Stromal cell of bone marrow (primary cell): ENCODE data around the gene RAB15.
"Not testable (repeated sequence)": the region's sequence is repeated elsewhere in the genome, so short reads cannot be mapped to it uniquely, and the experiment has no call there.

Experiments
- DNase-seq: peaks from one replicate; pipeline ENCODE4 v3.0.0-alpha.2; 2012; ENCODE audit warnings: low read depth

The RAB15 gene

GRCh38 chr14:64937821-64938193 is 34.3 kb downstream of the RAB15 start:
- DNase-seq: no peak

DNA sequence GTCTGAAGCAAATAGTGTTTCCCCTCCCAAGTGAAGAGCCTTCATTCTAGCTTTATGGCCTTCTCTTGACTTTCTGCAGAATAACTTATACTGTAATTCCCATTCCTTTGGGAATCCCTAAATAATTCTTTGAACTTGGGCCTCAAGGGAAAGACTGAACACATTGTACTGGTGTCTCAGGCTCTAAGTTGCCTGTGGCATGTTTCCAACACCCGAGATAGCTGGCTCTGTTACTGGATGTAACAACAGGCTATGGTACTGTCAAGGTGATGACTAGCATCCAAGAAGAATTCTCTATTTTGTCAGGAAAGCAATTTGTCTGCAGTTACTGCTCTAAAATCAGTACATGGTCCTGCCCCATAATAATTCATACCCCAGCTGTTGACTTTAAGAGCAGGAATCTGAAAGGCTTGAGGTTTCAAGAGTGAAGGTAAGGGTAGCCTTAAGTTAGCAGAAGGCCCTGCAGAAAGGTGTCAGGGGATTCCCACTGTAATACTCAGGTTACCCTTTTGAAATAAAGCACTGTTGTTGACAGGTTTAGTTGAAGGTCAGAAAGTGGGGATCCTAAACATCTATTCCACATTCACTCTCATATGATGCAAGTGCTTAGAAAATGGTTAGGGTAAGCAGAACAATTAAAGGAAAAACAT is 34.8 kb downstream of the RAB15 start:
- DNase-seq: no peak

- DNase-seq: no peak
Measured at GRCh38 chr14:64935508-64935907, 36.6 kb downstream of the RAB15 start.

DNA sequence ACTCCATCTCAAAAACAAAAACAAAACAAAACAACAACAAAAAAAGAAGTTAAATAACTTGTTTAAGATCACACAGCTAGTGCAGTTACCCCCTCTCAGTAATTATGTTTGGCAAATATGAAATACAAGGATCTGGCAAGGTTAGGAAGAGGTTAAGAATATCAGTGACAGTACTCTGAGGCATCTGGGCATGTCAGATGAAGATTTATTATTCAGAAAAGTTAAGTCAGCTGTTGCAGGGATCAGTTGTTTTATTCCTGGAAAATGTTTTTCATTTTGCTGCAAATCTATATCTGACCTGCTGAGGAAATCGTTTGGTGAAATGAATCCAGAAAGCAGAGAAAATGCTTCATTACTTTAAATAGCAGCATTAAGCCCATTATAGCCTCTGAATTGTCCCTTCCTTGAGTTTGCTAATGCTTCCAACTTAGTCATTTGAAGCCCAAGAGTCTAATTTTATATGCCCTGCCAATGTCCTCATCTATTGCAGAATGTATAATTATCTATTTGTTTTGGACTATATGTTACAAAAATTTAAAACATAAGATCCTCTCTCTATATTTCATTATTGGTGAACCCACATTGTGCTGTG is 37.7 kb downstream of the RAB15 start:
- no peak for DNase-seq

GRCh38 chr14:64932231-64932630 is 39.9 kb downstream of the RAB15 start:
- DNase-seq: no peak

- DNase-seq: no peak
Measured at GRCh38 chr14:64931123-64931522, 41.0 kb downstream of the RAB15 start.

- DNase-seq: no peak
Measured at GRCh38 chr14:64930085-64930843, 41.9 kb downstream of the RAB15 start.

DNA sequence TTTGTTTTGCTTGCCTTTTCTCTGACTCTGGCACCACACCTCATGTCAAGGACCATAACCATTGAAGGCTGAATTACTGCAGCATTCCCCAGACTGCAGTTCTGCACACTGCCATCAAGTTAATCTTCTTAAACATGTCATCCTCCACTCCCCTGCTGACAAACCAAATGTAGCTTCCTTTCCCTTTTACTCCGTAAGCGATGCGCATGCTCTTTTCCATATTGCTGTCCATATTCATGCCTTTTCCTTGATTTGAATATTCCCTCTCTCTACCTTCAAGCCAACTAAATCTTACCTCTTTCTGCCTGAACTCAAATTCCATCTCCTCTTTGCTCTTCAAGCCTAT is 43.1 kb downstream of the RAB15 start:
- no peak for DNase-seq

DNA sequence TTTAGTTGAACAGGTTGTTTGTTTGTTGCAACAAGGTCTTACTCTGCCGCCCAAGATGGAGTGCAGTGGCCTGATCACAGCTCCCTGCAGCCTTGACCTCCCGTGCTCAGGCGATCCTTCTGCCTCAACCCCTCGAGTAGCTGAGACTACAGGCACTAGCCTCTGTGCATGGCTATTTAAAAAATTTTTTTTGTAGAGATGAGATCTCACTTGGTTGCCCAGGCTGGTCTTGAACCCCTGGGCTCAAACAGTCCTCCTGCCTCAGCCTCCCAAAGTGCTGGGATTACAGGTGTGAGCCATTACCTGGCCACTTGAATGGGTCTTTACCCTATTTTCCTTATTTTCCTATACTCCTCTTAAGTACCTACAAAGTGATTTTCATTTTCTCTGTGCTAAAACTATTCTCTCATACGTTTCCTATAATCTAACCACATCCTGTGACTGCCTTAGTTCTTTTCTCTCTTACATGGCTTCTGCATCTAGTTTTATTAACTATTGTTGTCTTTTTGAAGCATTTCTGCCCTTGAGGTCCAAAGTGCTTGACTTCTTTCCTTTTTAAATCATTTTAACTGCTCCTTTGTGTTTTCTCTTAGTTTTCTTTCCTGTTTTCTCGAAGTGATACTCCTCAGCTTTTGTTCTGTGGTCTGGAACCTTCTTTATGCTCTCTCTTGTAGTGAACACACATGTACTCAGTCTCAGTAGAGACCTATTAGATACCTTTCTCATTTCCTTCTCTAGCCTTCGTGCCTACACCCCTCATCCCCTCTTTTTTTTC is 43.7 kb downstream of the RAB15 start:
- DNase-seq: no peak

DNA sequence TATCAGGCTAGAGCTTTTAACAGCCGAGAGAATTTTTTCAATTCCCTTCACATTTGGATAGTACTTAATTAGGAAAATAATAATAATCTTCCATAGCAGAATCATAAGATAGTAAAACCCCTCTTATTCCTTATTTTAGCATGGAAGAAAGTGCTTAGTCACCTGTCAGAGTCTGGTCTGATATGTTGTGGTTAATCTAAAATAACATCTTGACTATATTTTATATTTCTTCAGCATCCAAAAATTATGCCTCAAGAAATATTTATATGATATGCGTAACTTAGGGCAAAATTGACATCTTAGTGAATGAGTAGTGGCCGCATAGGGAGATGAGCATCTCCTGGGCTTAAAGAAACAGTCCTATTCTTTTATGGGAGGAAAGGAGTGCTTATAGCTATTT is 45.1 kb downstream of the RAB15 start:
- no peak for DNase-seq

DNA sequence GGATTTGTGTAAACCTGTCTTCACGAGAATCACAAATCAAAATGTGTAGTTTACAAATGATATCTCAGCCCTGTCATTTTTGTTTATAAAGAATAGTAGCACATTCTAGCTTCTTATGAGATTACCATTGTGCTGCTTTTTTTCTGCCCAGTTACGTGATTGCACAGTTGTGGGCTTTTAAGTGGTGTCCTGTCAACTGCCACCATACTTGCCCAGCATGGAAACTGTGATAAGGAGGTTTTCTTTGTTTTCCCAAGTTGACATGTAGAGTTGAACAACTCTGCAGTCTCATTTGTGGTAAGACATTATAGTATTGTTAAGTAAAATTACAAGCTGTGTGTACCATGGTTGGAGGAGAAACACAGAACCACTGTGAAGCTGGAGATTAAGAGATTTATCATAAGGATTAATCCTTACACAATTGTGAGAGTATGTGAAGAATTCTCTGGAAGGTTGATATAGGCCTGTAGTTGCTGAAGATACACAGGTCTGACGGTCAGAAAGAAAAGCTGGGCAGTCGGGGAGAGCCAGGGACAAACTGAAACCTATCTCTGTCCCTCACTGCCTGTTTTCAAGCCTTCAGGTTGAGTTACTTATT is 45.6 kb downstream of the RAB15 start:
- DNase-seq: no peak

DNA sequence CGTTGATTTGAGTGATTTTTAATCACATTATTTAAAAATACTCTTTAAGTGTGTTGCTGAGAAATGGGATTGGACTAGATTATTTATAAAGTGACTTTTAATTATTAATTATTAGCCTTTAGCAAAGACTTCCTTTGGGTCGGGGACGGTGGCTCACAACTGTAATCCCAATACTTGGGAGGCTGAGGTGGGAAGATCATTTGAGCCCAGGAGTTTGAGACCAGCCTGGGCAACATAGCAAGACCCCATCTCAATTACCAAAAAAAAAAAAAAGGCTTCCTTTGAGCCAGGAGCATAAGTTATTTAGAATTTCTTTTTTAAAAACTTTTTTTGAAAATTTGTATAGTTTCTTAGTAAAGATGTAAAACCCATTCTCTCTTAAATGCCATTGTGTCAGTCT is 49.1 kb downstream of the RAB15 start:
- no peak for DNase-seq

DNA sequence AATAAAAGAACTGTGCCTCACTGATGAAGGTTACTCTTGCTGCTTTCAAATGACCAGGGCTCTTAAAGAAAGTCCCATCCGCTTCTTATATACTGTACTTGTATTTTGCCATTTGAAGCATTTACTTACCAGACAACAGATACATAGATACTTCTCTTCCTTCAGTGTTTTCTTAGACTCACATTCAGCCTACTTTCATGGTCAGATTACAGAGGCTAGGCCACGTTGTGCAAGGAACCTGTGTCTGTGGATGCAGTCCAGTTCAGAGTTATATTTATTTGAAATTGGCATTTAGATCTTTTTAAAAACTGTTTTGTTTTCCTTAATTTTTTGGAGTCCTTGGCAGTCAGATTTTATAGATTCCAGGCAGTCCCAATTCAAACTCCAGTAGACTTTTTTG is 51.7 kb downstream of the RAB15 start:
- DNase-seq: no peak

- DNase-seq: no peak
Measured at GRCh38 chr14:64919618-64920017, 52.5 kb downstream of the RAB15 start.

GRCh38 chr14:64919215-64919614 is 52.9 kb downstream of the RAB15 start:
- no peak for DNase-seq

- DNase-seq: no peak
Measured at GRCh38 chr14:64918216-64918615, 53.9 kb downstream of the RAB15 start.

DNA sequence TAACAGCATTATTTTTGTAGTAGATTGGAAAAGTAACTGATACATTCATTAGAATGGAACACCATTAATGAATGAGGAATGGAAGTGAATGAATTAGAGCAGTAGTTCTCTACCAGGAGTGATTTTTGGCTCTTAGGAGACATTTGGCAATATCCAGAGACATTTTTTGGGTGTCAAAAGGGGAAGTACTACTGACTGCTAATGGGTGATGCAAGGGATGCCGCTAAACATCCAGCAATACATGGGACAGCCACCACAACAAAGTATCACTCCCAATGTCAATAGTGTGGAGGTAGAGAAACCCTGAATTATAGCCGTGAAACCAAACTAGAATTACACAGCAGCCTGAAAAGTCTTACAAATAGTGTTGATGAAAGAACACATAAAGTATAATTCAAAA is 56.3 kb downstream of the RAB15 start:
- no peak for DNase-seq

DNA sequence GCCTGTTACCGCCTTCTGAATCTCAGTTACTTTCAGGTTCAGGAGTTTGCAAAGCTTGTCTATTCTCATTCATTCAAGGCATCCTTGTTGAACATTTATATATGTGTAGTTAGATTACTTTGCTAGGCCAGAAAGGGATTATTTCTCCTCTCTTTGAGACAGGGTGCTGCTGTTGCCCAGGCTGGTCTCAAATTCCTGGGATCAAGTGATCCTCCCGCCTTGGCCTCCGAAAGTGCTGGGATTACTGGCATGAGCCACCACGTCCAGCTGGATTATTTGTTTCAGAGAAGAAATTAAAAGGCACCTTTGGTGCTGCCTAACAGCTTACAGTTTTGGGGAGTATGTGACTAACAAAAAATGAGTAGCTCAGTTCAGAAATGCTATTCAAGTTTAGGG is 57.1 kb downstream of the RAB15 start:
- no peak for DNase-seq

DNA sequence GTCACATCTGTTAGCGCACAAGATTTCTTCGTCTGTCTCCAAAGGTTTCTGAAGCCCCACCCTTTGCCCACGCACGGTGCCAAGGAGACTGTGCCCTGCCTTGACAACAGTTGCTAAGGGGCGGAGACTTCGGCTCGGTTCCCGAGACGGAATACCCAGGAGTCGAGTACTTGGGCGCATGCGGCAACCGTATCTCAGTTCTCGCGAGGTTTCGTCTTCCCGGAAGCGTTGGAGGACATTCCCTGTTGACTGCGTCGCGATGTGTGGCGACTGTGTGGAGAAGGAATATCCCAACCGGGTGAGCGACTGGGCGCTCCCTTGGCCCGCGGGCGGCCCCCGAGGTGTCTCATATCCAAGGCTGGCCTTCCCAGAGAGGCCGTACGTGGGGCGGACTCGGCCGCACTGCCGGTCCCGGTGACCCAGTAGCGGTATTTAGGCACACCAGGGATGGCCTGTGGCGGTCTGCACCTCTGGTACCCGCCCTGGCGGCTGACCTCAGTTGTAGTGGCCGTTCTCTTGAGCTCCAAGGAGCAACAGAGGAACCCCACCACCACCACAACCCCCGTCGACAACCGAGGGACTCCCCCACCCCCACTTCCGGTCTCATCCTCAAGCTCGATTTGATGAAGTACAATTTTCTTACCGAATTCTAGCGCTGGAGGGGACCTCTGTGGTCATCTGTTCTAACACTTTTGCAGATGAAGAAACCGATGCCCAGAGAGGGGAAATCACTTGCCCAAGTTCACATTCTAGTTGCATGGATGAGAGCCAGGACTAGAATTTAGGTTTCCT is 57.7 kb downstream of the RAB15 start, which contains the start of gene CHURC1:
Gene CHURC1, plus strand, starts transcription at position 219 of the 792 bp plus-strand sequence. Its CDS starts 41 bp downstream, at position 260.
- DNase-seq: peak; percentile 97

GRCh38 chr14:64913477-64913876 is 58.7 kb downstream of the RAB15 start:
- DNase-seq: not testable (repeated sequence)

DNA sequence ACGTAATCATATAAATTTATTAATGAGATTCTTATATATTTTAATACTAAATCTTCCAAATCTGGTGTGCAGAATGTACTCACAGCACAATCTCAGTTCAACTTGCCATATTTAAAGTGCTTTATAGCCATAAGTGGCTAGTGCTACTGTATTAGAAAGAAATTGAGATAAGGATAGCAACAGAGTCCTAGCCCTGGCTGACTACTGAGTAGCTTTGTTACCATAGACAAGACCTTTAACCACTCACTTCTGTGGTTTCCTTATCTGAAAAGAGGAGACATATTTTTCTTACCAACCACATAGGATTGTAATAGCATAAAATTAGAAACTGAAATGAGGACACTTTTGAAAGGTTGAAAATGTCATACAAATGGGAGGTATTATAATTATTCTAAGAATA is 59.9 kb downstream of the RAB15 start:
- no peak for DNase-seq
